ENCODE data around the gene MACC1. TPM values are rescaled to one million over a fixed set of nuclear protein-coding genes. Genes with fewer than 3 reads are reported as not detected.

MACC1 gene
- total and polyA plus RNA-seq, 12 donors: under 0.01 to 0.82 (median 0.20) TPM; not detected in 4

DNA sequence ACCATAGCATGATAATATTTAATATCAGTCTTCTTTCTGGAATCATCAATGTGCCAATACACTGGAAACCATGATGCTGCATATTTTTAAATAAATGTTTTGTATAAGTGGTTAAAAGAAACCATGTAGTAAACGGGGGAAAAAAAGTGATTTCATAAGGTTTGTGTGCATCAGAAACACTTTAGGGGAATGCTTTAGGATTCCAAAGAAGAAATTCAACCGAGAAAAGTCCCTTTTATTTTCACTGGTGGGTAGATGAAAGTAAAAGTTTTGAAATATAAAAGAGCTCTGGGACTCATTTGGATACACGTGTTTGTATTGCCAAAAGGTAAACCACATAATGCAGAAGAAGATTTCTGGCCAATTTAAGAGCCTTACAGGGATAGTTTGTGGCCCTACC is 11.9 kb upstream of the MACC1 start:
- intact Hi-C loops (cut with DNase I): no loop called here
- no peak overlapping the region for H3K4me3 ChIP-seq
- H3K9me3 ChIP-seq: no peaks in the 10 kb centered on the region
- H3K27me3 ChIP-seq: no peaks in the 10 kb centered on the region
- TF ChIP-seq, protein P1, sequence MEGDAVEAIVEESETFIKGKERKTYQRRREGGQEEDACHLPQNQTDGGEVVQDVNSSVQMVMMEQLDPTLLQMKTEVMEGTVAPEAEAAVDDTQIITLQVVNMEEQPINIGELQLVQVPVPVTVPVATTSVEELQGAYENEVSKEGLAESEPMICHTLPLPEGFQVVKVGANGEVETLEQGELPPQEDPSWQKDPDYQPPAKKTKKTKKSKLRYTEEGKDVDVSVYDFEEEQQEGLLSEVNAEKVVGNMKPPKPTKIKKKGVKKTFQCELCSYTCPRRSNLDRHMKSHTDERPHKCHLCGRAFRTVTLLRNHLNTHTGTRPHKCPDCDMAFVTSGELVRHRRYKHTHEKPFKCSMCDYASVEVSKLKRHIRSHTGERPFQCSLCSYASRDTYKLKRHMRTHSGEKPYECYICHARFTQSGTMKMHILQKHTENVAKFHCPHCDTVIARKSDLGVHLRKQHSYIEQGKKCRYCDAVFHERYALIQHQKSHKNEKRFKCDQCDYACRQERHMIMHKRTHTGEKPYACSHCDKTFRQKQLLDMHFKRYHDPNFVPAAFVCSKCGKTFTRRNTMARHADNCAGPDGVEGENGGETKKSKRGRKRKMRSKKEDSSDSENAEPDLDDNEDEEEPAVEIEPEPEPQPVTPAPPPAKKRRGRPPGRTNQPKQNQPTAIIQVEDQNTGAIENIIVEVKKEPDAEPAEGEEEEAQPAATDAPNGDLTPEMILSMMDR (IDR thresholded peaks at IDR 0.05): no peak
- DNase-seq (no peak), ATAC-seq (no peak)
- 84 to 86% methylated on average over 3 of the region's 3 CpGs for WGBS, 2 donors
- H3K4me1 ChIP-seq: peaks cover 0 to 19% (median 0%) of the 10 kb centered on the region in 9 donors
- no peak overlapping the region for H3K27ac ChIP-seq
- no peaks in the 10 kb centered on the region for H3K36me3 ChIP-seq

- Histone ChIP-seq H3K36me3 (no peaks in the 10 kb centered on the region), H3K27me3 (no peaks in the 10 kb centered on the region), H3K4me1 (peaks cover 0 to 23% (median 0%) of the 10 kb centered on the region in 9 donors), H3K9me3 (no peaks in the 10 kb centered on the region), H3K4me3 (no peak overlapping the region), H3K27ac (no peak overlapping the region)
- TF ChIP-seq, protein P1 (IDR thresholded peaks at IDR 0.05): no peak
- DNase-seq (no peak), ATAC-seq (no peak)
- intact Hi-C loops (cut with DNase I): no loop called here
These were observed 11.5 kb upstream of the MACC1 start for GRCh38 chr7:20228654-20229053.

DNA sequence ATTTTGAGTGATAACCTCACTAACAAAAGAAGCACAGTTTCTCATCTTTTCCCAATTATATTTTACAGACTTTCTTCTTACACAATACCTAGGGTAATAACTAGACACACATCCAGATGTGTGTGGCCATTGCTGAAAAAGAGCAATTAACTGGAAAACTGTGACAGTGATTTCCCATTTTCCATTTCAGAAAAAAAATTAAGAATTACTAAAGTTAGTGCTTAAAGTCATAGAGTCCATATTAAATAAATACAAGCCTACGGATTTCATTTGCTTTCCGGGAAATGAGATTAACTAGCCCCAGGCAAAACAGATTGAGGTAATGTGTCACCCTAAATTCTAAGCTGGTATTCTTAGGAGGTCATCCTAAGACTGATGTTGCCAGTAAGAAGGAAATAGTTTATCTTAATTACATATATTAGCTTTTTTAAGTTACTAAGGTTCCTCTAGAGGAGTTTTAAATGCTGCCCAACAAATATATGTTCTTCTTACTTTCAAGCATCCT is 10.2 kb upstream of the MACC1 start:
- TF ChIP-seq, protein P1 (IDR thresholded peaks at IDR 0.05): no peak
- Histone ChIP-seq H3K4me1 (peaks cover 0 to 26% (median 0%) of the 10 kb centered on the region in 9 donors), H3K4me3 (no peak overlapping the region), H3K27me3 (no peaks in the 10 kb centered on the region), H3K27ac (no peak overlapping the region), H3K36me3 (no peaks in the 10 kb centered on the region), H3K9me3 (no peaks in the 10 kb centered on the region)
- 91 to 97% methylated on average over 2 of the region's 2 CpGs for WGBS, 2 donors
- ATAC-seq: no peak
- intact Hi-C loops (cut with DNase I): loop anchor here in 1 of 10 donors (2.0 kb wide), 1 partner anchor 41 kb away; no protein-coding TSS in a partner anchor
- DNase-seq: no peak

GRCh38 chr7:20226860-20227259 is 9.7 kb upstream of the MACC1 start:
- H3K4me3 ChIP-seq: no peak overlapping the region
- intact Hi-C loops (cut with DNase I): loop anchor here in 1 of 10 donors (2.0 kb wide), 1 partner anchor 42 kb away; no protein-coding TSS in a partner anchor
- H3K27ac ChIP-seq: no peak overlapping the region
- peaks cover 0 to 30% (median 0%) of the 10 kb centered on the region in 9 donors for H3K4me1 ChIP-seq
- TF ChIP-seq, protein P1 (IDR thresholded peaks at IDR 0.05): no peak
- H3K36me3 ChIP-seq: no peaks in the 10 kb centered on the region
- no peaks in the 10 kb centered on the region for H3K9me3 ChIP-seq
- 0 to 62% methylated on average over 1 of the region's 1 CpG for WGBS, 2 donors
- ATAC-seq (no peak), DNase-seq (no peak)
- H3K27me3 ChIP-seq: no peaks in the 10 kb centered on the region
